Liver (tissue), 9 donors: ENCODE measurements around the gene TRPC4. TPM values are rescaled to one million over a fixed set of nuclear protein-coding genes. Genes with fewer than 3 reads are reported as not detected.

ENCODE experiments used
- DNase-seq: peaks from one replicate; pipeline ENCODE4 v3.0.0-alpha.2; 2017; ENCODE audit warnings: low spot score
- H3K27ac ChIP-seq, 2 donors: one replicate each; pipeline ENCODE4 v1.7.0; 2013; ENCODE audit warnings: inconsistent platforms in 2 of 2, low read length in 2 of 2, control low read depth in 1 of 2, low read depth in 1 of 2, mild to moderate bottlenecking in 1 of 2
- H3K27me3 ChIP-seq, 4 donors: one replicate each; pipeline versions ENCODE4 v1.6.1 to v1.7.0; 2013; ENCODE audit warnings: low read length in 3 of 4, inconsistent platforms in 1 of 4, mild to moderate bottlenecking in 1 of 4, moderate library complexity in 1 of 4; ENCODE audit not compliant: control insufficient read depth in 4 of 4, insufficient read depth in 4 of 4
- H3K36me3 ChIP-seq, 4 donors: one replicate each; pipeline versions ENCODE4 v1.6.1 to v1.7.0; 2013; ENCODE audit warnings: low read length in 3 of 4, mild to moderate bottlenecking in 3 of 4, low read depth in 1 of 4, moderate library complexity in 1 of 4; ENCODE audit not compliant: control insufficient read depth in 4 of 4, insufficient read depth in 3 of 4
- H3K4me1 ChIP-seq, 4 donors: one replicate each; pipeline versions ENCODE4 v1.6.1 to v1.7.0; 2013; ENCODE audit warnings: low read length in 3 of 4, mild to moderate bottlenecking in 3 of 4, moderate library complexity in 1 of 4; ENCODE audit not compliant: control insufficient read depth in 4 of 4, insufficient read depth in 4 of 4
- H3K4me3 ChIP-seq, 3 donors: one replicate each; pipeline versions ENCODE4 v1.6.1 to v1.7.0; 2013; ENCODE audit warnings: low read length in 3 of 3, control low read depth in 1 of 3, low read depth in 1 of 3, mild to moderate bottlenecking in 1 of 3
- H3K9ac ChIP-seq, 2 donors: one replicate each; pipeline ENCODE4 v1.7.0; 2013; ENCODE audit warnings: low read length in 2 of 2, mild to moderate bottlenecking in 2 of 2, moderate library complexity in 2 of 2, control low read depth in 1 of 2, low read depth in 1 of 2
- H3K9me3 ChIP-seq, 4 donors: one replicate each; pipeline versions ENCODE4 v1.6.1 to v1.7.0; 2013; ENCODE audit warnings: low read length in 3 of 4; ENCODE audit not compliant: control insufficient read depth in 4 of 4
- EGR1 ChIP-seq, 2 donors: IDR thresholded peaks; 2 replicates each; pipeline ENCODE4 v1.6.1; 2016 to 2018; ENCODE audit warnings: antibody characterized with exemption in 2 of 2, low read depth in 2 of 2
- FOXA1 ChIP-seq: IDR thresholded peaks from 2 replicates; pipeline ENCODE4 v1.6.1; 2016; ENCODE audit warnings: antibody characterized with exemption
- FOXA2 ChIP-seq: IDR thresholded peaks from 2 replicates; pipeline ENCODE4 v1.6.1; 2016; ENCODE audit warnings: antibody characterized with exemption
- GABPA ChIP-seq, 2 donors: IDR thresholded peaks in 1 of 2; conservative IDR thresholded peaks in 1 of 2; 2 replicates each; pipeline ENCODE4 v1.6.1; 2016; ENCODE audit warnings: antibody characterized with exemption in 2 of 2, mild to moderate bottlenecking in 1 of 2, moderate library complexity in 1 of 2
- HNF4A ChIP-seq, 2 donors: conservative IDR thresholded peaks; 2 replicates each; pipeline ENCODE4 v1.6.1; 2016; ENCODE audit warnings: antibody characterized with exemption in 2 of 2, mild to moderate bottlenecking in 2 of 2
- HNF4G ChIP-seq: IDR thresholded peaks from 2 replicates; pipeline ENCODE4 v1.6.1; 2016; ENCODE audit warnings: antibody characterized with exemption
- JUND ChIP-seq, 2 donors: IDR thresholded peaks; 2 replicates each; pipeline ENCODE4 v1.6.1; 2016; ENCODE audit warnings: antibody characterized with exemption in 2 of 2
- NR2F2 ChIP-seq: IDR thresholded peaks from 2 replicates; pipeline ENCODE4 v1.6.1; 2016; ENCODE audit warnings: antibody characterized with exemption
- RAD21 ChIP-seq, 2 donors: IDR thresholded peaks; 2 replicates each; pipeline ENCODE4 v1.6.1; 2016; ENCODE audit warnings: antibody characterized with exemption in 2 of 2, mild to moderate bottlenecking in 2 of 2
- RXRA ChIP-seq, 2 donors: IDR thresholded peaks; 2 replicates each; pipeline ENCODE4 v1.6.1; 2017 to 2018; ENCODE audit warnings: antibody characterized with exemption in 2 of 2, mild to moderate bottlenecking in 1 of 2
- SP1 ChIP-seq: IDR thresholded peaks from 2 replicates; pipeline ENCODE4 v1.6.1; 2018; ENCODE audit warnings: antibody characterized with exemption, mild to moderate bottlenecking
- TAF1 ChIP-seq: conservative IDR thresholded peaks from 2 replicates; pipeline ENCODE4 v1.6.1; 2016; ENCODE audit warnings: antibody characterized with exemption, mild to moderate bottlenecking
- YY1 ChIP-seq: IDR thresholded peaks from 2 replicates; pipeline ENCODE4 v1.6.1; 2016; ENCODE audit warnings: antibody characterized with exemption, mild to moderate bottlenecking
- WGBS: extraction: QIAGEN DNeasy Blood & Tissue Kit; methylation state at CpG from one replicate; pipeline ENCODE4 v1.1.7; 2013; 5-methylcytosine and 5-hydroxymethylcytosine counted together
- polyA plus RNA-seq, 2 donors: library from polyadenylated mRNA; stranded (reverse) in 1 of 2; unstranded in 1 of 2; fragments of 200-250 nt in 1 of 2; fragments of >200 nt in 1 of 2; fragmentation: Nextera tagmentation in 1 of 2; extraction: Ambion mirVana in 1 of 2; gene quantifications; one replicate each; pipeline versions ENCODE4 v1.2.1 to v1.2.3, GENCODE V29; 2013 to 2015
- total RNA-seq, 2 donors: library from RNA; depleted of rRNA; stranded (reverse); fragments of >200 nt; gene quantifications; one replicate each; pipeline ENCODE4 v1.2.3, GENCODE V29; 2014
- TF ChIP-seq, protein P1 (sequence below): IDR thresholded peaks from 2 replicates; pipeline ENCODE4 v1.6.1; 2016; ENCODE audit warnings: antibody characterized with exemption
- TF ChIP-seq, protein P2 (sequence below): IDR thresholded peaks from 2 replicates; pipeline ENCODE4 v1.6.1; 2016; ENCODE audit warnings: antibody characterized with exemption, mild to moderate bottlenecking
- TF ChIP-seq, protein P3 (sequence below): IDR thresholded peaks from 2 replicates; pipeline ENCODE4 v1.6.1; 2016; ENCODE audit warnings: antibody characterized with exemption
- TF ChIP-seq, protein P4 (sequence below): fragments of 150-350 bp; IDR thresholded peaks from 2 replicates; pipeline ENCODE4 v1.5.1; 2017; ENCODE audit warnings: improper control_type of control experiment, low read depth, low read length; ENCODE audit not compliant: missing input control
- TF ChIP-seq, protein P5 (sequence below): IDR thresholded peaks from 2 replicates; pipeline ENCODE4 v1.6.1; 2016; ENCODE audit warnings: antibody characterized with exemption
- donor health status: healthy.
- donor health status: healthy.
- donor health status: healthy.
- donor health status: healthy.
- donor health status: healthy.

The TRPC4 gene
- total and polyA plus RNA-seq, 4 donors = 0.04 to 0.17 (median 0.05) TPM; not detected in 1

DNA sequence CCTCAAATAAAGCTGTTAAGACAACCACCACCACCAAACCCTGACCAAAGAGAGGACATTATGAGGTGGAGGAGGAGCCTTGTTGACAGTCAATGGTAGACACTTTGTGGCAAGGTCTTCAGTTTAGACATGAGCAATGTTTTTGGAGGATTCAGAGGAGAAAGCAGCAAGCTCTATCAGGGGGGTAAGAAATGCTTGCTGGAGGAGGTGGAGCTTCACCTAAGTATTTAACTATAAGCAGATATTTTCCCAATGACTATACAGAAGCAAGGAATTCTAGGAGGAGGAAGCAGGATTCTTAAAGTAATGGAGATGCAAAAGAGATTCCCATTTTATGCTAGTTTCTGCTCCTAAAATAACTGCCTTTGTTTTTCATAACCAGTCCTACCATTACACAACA is 74.2 kb downstream of the TRPC4 start:
- H3K36me3 ChIP-seq = no peaks in the 10 kb centered on the region
- no peak for DNase-seq
- H3K9me3 ChIP-seq = no peaks in the 10 kb centered on the region
- TF ChIP-seq FOXA1 (no peak), JUND (IDR thresholded peaks at IDR 0.05) (no peak), HNF4G (no peak), HNF4A (conservative IDR thresholded peaks at IDR 0.05) (no peak), EGR1 (IDR thresholded peaks at IDR 0.05; ENCODE audit: low read depth in 2 of 2) (no peak)
- TF ChIP-seq, protein P1, sequence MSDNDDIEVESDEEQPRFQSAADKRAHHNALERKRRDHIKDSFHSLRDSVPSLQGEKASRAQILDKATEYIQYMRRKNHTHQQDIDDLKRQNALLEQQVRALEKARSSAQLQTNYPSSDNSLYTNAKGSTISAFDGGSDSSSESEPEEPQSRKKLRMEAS = no peak
- no peak overlapping the region for H3K27ac ChIP-seq
- H3K4me3 ChIP-seq = no peak overlapping the region
- H3K9ac ChIP-seq = no peak overlapping the region
- H3K4me1 ChIP-seq = no peaks in the 10 kb centered on the region
- H3K27me3 ChIP-seq = no peaks in the 10 kb centered on the region

DNA sequence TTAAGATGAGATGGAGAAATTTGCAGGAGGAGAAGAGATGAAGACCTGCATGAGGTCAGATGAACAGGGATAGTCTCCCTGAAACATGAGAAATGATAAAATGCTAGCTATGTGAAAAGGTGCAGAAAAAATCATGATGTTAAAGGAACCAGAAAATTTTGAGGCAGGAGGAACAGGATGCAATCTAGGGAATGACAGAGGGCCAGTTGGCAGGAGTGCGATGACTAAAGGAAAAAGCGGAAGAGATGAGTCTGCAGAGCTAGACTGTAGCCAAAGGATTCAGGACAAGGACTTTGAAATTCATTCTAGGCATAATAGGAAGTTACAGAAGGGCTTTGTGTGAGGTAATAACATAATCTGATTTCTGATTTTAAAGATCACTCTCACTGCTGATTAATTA is 77.9 kb downstream of the TRPC4 start:
- H3K36me3 ChIP-seq = no peaks in the 10 kb centered on the region
- 90% methylated on average over 2 of the region's 2 CpGs for WGBS
- H3K4me1 ChIP-seq = no peaks in the 10 kb centered on the region
- no peaks in the 10 kb centered on the region for H3K9me3 ChIP-seq
- H3K27ac ChIP-seq = no peak overlapping the region
- H3K9ac ChIP-seq = no peak overlapping the region
- TF ChIP-seq FOXA2 (no peak), YY1 (no peak), TAF1 (no peak), HNF4A (conservative IDR thresholded peaks at IDR 0.05) (no peak), NR2F2 (no peak), RXRA (IDR thresholded peaks at IDR 0.05) (no peak), RAD21 (IDR thresholded peaks at IDR 0.05) (no peak), JUND (IDR thresholded peaks at IDR 0.05) (no peak), GABPA (IDR thresholded peaks at IDR 0.05 in 1 of 2, conservative IDR thresholded peaks at IDR 0.05 in 1 of 2) (no peak), HNF4G (no peak), FOXA1 (no peak), EGR1 (IDR thresholded peaks at IDR 0.05; ENCODE audit: low read depth in 2 of 2) (no peak), SP1 (no peak)
- TF ChIP-seq, protein P1 = no peak
- TF ChIP-seq, protein P2, sequence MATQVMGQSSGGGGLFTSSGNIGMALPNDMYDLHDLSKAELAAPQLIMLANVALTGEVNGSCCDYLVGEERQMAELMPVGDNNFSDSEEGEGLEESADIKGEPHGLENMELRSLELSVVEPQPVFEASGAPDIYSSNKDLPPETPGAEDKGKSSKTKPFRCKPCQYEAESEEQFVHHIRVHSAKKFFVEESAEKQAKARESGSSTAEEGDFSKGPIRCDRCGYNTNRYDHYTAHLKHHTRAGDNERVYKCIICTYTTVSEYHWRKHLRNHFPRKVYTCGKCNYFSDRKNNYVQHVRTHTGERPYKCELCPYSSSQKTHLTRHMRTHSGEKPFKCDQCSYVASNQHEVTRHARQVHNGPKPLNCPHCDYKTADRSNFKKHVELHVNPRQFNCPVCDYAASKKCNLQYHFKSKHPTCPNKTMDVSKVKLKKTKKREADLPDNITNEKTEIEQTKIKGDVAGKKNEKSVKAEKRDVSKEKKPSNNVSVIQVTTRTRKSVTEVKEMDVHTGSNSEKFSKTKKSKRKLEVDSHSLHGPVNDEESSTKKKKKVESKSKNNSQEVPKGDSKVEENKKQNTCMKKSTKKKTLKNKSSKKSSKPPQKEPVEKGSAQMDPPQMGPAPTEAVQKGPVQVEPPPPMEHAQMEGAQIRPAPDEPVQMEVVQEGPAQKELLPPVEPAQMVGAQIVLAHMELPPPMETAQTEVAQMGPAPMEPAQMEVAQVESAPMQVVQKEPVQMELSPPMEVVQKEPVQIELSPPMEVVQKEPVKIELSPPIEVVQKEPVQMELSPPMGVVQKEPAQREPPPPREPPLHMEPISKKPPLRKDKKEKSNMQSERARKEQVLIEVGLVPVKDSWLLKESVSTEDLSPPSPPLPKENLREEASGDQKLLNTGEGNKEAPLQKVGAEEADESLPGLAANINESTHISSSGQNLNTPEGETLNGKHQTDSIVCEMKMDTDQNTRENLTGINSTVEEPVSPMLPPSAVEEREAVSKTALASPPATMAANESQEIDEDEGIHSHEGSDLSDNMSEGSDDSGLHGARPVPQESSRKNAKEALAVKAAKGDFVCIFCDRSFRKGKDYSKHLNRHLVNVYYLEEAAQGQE = no peak
- TF ChIP-seq, protein P3, sequence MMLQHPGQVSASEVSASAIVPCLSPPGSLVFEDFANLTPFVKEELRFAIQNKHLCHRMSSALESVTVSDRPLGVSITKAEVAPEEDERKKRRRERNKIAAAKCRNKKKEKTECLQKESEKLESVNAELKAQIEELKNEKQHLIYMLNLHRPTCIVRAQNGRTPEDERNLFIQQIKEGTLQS = no peak
- TF ChIP-seq, protein P4, sequence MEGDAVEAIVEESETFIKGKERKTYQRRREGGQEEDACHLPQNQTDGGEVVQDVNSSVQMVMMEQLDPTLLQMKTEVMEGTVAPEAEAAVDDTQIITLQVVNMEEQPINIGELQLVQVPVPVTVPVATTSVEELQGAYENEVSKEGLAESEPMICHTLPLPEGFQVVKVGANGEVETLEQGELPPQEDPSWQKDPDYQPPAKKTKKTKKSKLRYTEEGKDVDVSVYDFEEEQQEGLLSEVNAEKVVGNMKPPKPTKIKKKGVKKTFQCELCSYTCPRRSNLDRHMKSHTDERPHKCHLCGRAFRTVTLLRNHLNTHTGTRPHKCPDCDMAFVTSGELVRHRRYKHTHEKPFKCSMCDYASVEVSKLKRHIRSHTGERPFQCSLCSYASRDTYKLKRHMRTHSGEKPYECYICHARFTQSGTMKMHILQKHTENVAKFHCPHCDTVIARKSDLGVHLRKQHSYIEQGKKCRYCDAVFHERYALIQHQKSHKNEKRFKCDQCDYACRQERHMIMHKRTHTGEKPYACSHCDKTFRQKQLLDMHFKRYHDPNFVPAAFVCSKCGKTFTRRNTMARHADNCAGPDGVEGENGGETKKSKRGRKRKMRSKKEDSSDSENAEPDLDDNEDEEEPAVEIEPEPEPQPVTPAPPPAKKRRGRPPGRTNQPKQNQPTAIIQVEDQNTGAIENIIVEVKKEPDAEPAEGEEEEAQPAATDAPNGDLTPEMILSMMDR = no peak
- TF ChIP-seq, protein P5, sequence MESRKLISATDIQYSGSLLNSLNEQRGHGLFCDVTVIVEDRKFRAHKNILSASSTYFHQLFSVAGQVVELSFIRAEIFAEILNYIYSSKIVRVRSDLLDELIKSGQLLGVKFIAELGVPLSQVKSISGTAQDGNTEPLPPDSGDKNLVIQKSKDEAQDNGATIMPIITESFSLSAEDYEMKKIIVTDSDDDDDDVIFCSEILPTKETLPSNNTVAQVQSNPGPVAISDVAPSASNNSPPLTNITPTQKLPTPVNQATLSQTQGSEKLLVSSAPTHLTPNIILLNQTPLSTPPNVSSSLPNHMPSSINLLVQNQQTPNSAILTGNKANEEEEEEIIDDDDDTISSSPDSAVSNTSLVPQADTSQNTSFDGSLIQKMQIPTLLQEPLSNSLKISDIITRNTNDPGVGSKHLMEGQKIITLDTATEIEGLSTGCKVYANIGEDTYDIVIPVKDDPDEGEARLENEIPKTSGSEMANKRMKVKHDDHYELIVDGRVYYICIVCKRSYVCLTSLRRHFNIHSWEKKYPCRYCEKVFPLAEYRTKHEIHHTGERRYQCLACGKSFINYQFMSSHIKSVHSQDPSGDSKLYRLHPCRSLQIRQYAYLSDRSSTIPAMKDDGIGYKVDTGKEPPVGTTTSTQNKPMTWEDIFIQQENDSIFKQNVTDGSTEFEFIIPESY = no peak
- no peak overlapping the region for H3K4me3 ChIP-seq
- H3K27me3 ChIP-seq = no peaks in the 10 kb centered on the region
- DNase-seq = no peak
